OCI-LY1 (cell line): ENCODE data around the gene CCDC102A.

Source experiments
- CTCF ChIP-seq: fragments of 200-600 bp; sonication (generic), shearing (Covaris generic); IDR thresholded peaks from 2 replicates; pipeline ENCODE4 v1.5.1; 2017; ENCODE audit warnings: mild to moderate bottlenecking, antibody characterized with exemption, low read length, moderate library complexity, mixed read lengths
- EZH2 ChIP-seq: fragments of 200-600 bp; sonication (generic), shearing (Covaris generic); IDR thresholded peaks from 2 replicates; pipeline ENCODE4 v1.8.0; 2017; ENCODE audit warnings: borderline replicate concordance, mixed run types, mild to moderate bottlenecking, antibody characterized with exemption, low read length, moderate library complexity, mixed read lengths

DNA sequence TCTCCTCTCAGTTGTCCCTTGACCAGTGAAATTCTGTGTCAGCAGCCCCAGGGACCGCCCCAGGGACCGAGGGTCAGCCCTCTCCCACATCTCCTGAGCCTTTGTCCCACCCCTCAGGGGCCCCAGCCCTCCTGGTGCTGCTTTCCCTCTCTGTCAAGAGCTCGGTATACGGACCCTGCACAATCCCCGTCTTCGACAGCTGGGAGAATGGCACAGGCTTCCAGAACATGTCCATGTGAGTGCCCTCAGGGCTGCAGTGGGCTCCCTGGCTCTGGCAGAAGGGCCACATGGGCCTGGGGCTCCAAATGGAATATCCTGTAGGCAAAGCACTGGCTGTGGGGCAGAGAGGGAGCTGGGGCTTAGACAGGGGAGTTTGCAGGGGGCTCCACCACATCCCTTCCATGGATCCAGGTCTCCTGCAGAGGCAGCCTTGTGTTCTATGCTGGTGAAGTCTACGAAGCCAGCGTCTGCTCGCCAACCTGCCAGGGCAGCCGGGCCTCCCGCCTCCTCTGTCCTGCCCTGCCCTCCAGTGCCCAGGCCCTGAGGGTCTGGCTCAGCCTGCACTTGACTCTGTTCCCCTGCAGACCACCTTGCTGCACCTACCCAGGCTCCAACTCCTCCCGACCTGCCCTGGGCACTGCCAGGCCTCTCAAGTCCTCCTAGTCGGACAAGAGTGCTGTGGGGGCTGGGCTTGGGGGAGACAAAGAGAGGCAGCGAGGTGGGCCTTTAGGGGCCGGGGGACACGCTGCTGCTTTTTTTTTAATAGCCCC lies 34.1 kb upstream of the CCDC102A start:
- TF ChIP-seq CTCF (no peak), EZH2 (no peak)
